ENCODE data around the gene NDUFB5. TPM values are rescaled to one million over a fixed set of nuclear protein-coding genes. Genes with fewer than 3 reads are reported as not detected.

Gene NDUFB5
- total and polyA plus RNA-seq, 2 donors (not counting 1 experiment from before 2014, with no cell fraction given), result 16.1 to 52.9 TPM

DNA sequence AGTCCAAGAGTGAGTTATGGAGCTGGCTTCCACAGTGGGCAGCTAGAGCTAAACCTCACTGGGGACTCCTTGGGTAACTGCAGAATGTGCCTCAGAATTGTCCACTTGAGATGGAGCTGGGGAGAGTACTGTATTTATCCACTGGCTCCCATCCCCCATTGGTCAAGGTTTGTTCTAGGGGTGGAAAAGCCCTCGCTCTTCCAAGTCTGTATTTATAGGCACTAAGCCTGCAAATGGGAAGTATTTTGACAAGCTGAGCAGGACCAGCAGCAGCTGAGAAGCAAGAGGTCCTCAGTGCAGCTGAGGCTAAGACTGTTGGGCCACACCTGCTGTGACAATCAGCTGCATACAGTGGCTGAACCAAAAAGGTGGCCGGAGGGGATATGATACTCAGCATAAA lies 54.0 kb downstream of the NDUFB5 start:
- TF ChIP-seq EZH2 (IDR thresholded peaks at IDR 0.05; ENCODE audit: borderline replicate concordance, insufficient read depth, low read depth, low read length, poor library complexity, severe bottlenecking) (no peak), CTCF (IDR thresholded peaks at IDR 0.05) (no peak)
- no peak overlapping the region for H3K27ac Mint-ChIP-seq
- WGBS (ENCODE audit: insufficient coverage), result 71% methylated on average over 1 of the region's 2 CpGs
- no peak overlapping the region for H3K9ac ChIP-seq (ENCODE audit: low read length)
- no peaks in the 10 kb centered on the region for H3K27me3 Mint-ChIP-seq
- no peak overlapping the region for H3K4me2 ChIP-seq (replicated peaks; ENCODE audit: low read depth, low read length, poor library complexity, severe bottlenecking)
- H3K4me3 ChIP-seq (ENCODE audit: control extremely low read depth in 1 of 5, extremely low read depth in 1 of 5, insufficient read depth in 1 of 5, low read depth in 2 of 5, low read length in 4 of 5), result no peak overlapping the region
- no peaks in the 10 kb centered on the region for H3K27me3 ChIP-seq (replicated peaks in 1 of 4; ENCODE audit: control extremely low read depth in 1 of 4, control insufficient read depth in 3 of 4, insufficient read depth in 4 of 4, low read length in 3 of 4)
- peaks cover 5 to 12% of the 10 kb centered on the region in 2 donors for H3K4me1 ChIP-seq (ENCODE audit: control insufficient read depth in 2 of 2, insufficient read depth in 2 of 2, low read length in 2 of 2)
- peaks cover 76% of the 10 kb centered on the region for H3K79me2 ChIP-seq (ENCODE audit: control insufficient read depth, insufficient read depth, low read length)
- CTCF ChIA-PET, result interaction anchor here (1.8 kb wide), 1 partner anchor 9 kb away, joined by 12 read pairs; no protein-coding TSS in a partner anchor
- peaks cover 6% of the 10 kb centered on the region for H4K20me1 ChIP-seq (ENCODE audit: control insufficient read depth, insufficient read depth, low read length, poor library complexity, severe bottlenecking)
- intact Hi-C loops (cut with micrococcal nuclease), result no loop called here
- H3K36me3 ChIP-seq (replicated peaks in 1 of 2; ENCODE audit: control extremely low read depth in 1 of 2, control insufficient read depth in 1 of 2, extremely low read depth in 1 of 2, insufficient read depth in 2 of 2, low read length in 1 of 2), result no peaks in the 10 kb centered on the region
- no peaks in the 10 kb centered on the region for H3K9me3 ChIP-seq (ENCODE audit: control extremely low read depth in 1 of 3, control insufficient read depth in 2 of 3, insufficient read depth in 1 of 3, low read length in 2 of 3)
- no peak overlapping the region for H3K4me3 Mint-ChIP-seq
- no peak overlapping the region for H2AFZ ChIP-seq (ENCODE audit: insufficient read depth, low read depth, low read length, poor library complexity, severe bottlenecking)
- H3K27ac ChIP-seq (ENCODE audit: low read length in 2 of 2), result no peak overlapping the region
- POLR2A ChIA-PET, result no interaction called here
- DNase-seq (no peak), ATAC-seq (ENCODE audit: low read depth) (no peak)
- H3K4me1 Mint-ChIP-seq, result peaks cover 24% of the 10 kb centered on the region
- no peaks in the 10 kb centered on the region for H3K9me3 Mint-ChIP-seq (ENCODE audit: insufficient read depth)

DNA sequence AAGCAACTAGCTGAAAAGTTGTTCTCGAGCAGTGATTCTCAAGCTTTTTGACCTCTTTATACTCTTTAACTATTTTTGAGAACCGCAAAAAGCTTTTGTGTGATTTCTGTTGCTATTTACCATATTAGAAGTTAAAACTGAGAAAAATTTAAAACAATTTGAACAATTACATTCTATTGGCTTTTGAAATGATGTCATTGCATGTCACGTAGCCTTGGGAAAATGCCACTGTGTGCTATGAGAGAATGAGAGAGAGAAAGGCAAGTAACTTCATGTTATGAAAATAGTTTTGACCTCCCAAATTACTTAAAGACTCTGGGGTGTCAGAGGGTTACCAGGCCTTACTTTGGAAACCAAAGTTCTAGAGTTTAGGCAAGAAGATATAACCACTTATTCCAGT lies 56.3 kb downstream of the NDUFB5 start:
- H3K9me3 Mint-ChIP-seq (ENCODE audit: insufficient read depth), result no peaks in the 10 kb centered on the region
- ChIA-PET POLR2A (no interaction called here), CTCF (no interaction called here)
- H3K4me3 Mint-ChIP-seq, result no peak overlapping the region
- Histone ChIP-seq H3K9ac (ENCODE audit: low read length) (no peak overlapping the region), H3K27me3 (replicated peaks in 1 of 4; ENCODE audit: control extremely low read depth in 1 of 4, control insufficient read depth in 3 of 4, insufficient read depth in 4 of 4, low read length in 3 of 4) (no peaks in the 10 kb centered on the region), H3K9me3 (ENCODE audit: control extremely low read depth in 1 of 3, control insufficient read depth in 2 of 3, insufficient read depth in 1 of 3, low read length in 2 of 3) (no peaks in the 10 kb centered on the region), H2AFZ (ENCODE audit: insufficient read depth, low read depth, low read length, poor library complexity, severe bottlenecking) (no peak overlapping the region), H3K4me1 (ENCODE audit: control insufficient read depth in 2 of 2, insufficient read depth in 2 of 2, low read length in 2 of 2) (no peaks in the 10 kb centered on the region), H4K20me1 (ENCODE audit: control insufficient read depth, insufficient read depth, low read length, poor library complexity, severe bottlenecking) (peaks cover 12% of the 10 kb centered on the region), H3K27ac (ENCODE audit: low read length in 2 of 2) (no peak overlapping the region), H3K79me2 (ENCODE audit: control insufficient read depth, insufficient read depth, low read length) (peaks cover 82% of the 10 kb centered on the region), H3K4me2 (replicated peaks; ENCODE audit: low read depth, low read length, poor library complexity, severe bottlenecking) (no peak overlapping the region), H3K36me3 (replicated peaks in 1 of 2; ENCODE audit: control extremely low read depth in 1 of 2, control insufficient read depth in 1 of 2, extremely low read depth in 1 of 2, insufficient read depth in 2 of 2, low read length in 1 of 2) (no peaks in the 10 kb centered on the region), H3K4me3 (ENCODE audit: control extremely low read depth in 1 of 5, extremely low read depth in 1 of 5, insufficient read depth in 1 of 5, low read depth in 2 of 5, low read length in 4 of 5) (no peak overlapping the region)
- H3K4me1 Mint-ChIP-seq, result peaks cover 12% of the 10 kb centered on the region
- DNase-seq (no peak), ATAC-seq (ENCODE audit: low read depth) (no peak)
- intact Hi-C loops (cut with micrococcal nuclease), result no loop called here
- H3K27ac Mint-ChIP-seq, result no peak overlapping the region
- H3K27me3 Mint-ChIP-seq, result no peaks in the 10 kb centered on the region
- TF ChIP-seq EZH2 (IDR thresholded peaks at IDR 0.05; ENCODE audit: borderline replicate concordance, insufficient read depth, low read depth, low read length, poor library complexity, severe bottlenecking), result no peak
- no peak for TF ChIP-seq CTCF (IDR thresholded peaks at IDR 0.05)
- no CpG with 5 or more reads among the region's 3 CpGs for WGBS (ENCODE audit: insufficient coverage)
